GM21526 (cell line): Measurements from ENCODE around the gene MMADHC.
A peak's percentile ranks its signal among the peaks of the same experiment; 100 is the strongest.

Experiments used
- ATAC-seq: cut with Tn5 transposase; IDR thresholded peaks from one replicate; pipeline ENCODE4 v1.9.1; 2021; ENCODE audit warnings: moderate library complexity; ENCODE audit not compliant: unreplicated experiment, low FRiP score

The MMADHC gene

DNA sequence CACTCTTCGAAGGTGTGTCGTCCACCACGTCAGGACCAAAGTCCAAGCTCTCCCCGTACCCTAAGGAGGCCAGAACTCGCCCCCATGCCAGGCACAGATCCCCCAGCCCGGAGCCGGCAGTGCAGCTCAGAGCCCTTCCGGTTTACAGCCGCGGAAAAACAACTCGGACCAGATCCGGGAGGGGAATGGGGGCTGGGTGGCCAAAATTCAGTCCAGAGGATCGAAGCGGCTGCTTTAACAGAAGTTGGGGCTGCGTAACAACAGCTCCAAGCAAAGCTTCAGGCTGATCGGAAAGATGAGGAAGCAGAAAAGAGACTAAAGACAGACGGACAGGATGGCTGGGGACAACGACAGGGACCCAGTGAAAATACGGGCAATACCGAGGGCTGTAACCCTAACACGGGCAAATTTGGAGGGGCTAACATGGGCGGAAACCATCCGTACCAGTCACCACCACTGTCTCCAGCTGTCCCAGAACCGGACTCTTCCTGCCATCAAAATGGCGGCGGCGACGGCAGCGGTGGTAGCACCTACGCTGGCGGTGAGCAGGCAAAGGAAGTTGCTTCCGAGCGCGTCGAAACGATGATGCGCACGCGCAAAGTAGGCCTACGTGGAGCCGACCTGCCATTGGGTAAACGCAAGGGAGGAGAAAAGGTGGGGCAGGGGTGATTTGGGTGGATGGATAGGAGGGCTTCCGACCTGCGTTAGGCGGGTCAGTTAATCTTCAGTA, at the start of gene MMADHC:
MMADHC (minus strand) TSS at position 556 of the 730 bp plus-strand sequence. CDS start 678 bp downstream, outside the sequence.
- peak; percentile 99 for ATAC-seq

DNA sequence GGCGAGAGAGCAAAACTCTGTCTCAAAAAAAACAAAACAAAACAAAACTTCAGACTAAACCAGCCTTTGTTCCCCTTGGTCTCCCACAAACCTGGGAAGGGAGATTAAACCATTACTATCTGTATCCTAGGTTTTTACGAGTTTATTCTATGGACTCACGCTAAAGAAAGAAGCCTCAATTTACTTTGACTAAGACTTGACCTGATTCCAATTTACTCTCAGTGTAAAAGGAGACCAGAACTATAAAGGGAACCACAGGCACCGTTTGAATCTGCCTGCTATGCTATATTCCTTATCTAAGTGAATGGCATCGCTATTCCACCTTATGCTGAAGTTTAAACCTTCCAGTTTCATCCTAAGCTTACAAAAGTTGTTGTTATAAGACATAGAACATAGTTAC, 46.5 kb upstream of the MMADHC start:
- ATAC-seq: no peak

DNA sequence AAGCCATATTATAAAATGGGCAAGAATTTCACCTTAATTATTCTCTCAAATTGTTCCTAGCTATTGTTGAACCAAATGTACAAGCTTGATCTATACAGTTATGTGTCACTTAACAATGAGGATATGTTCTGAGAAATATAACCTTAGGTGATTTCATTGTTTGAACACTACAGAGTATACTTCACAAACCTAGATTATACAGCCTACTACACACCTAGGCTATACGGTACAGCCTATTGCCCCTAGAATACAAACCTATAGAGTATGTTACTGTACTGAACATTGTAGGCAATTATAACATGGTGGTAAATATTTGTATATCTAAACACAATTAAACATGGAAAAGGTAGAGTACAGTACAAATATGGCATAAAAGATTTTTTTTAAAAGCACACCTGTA, 42.9 kb upstream of the MMADHC start:
- no peak for ATAC-seq

DNA sequence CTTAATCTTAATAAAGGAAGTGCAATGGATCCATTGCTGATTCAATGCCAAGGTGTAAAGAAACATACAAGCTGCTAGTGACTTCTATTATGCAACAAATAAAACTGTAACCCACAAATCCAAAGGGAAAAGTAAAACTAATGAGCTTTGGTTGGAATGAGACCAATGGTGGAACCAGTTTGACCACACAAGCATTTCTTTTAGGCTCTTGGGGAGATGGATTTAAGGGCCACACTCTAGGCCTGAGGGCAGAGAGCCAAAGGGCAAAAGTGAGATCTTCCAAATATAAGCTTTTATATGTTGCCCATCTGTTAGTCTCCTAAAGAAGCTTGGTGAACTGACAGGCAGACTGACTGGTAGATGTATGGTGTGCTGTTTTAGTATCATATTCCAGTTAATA, 41.5 kb upstream of the MMADHC start:
- no peak for ATAC-seq

DNA sequence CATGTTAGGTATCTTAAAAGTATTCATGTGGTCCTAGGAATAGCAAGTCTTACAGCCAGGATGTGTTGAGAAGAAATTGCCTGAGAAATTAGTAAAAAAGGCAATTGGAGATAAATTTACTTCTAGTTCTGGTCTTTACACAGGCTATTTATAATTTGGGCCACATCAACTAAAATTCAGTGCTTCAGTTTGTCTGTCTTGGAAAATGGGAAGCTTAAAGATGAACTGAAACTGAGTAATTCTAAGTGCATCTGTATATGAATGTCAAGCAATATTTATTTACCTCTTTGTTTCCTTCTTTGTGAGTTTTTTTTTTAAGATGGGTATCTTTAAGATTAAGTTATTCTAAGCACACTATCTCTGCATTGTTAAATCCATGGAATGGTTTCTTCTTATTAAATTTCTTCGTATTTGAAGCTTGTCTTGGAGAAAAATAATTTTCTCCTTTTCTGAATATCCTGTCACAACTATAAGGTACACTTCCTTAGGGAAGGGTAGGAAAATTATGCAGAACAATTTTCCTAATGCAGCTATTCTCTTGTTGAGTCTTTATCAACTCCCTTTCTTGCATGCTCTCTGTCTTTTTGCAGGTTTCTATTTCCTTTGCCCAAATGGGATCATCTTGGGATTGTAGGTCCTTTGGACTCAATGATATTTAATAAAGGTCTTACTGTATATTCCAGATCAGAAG, 39.7 kb upstream of the MMADHC start:
- no peak for ATAC-seq

DNA sequence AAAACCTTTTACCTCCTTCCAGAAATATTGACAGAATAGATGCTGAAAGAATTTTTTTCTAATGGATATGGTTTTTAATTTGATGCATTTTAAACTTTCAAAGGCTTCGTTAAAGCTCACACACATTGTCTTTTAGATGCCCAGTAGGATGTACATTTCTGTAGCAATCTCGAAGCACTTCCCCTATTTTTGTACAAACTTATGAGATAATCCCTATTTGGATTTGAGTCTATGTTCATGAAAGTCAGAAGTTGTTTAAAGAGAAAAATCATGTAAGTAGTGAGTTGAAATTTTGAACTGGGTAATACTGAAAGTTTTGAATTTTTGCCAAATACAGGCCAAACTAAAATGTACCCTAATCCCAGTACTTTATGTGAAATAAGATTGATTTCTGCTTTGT, 38.1 kb upstream of the MMADHC start:
- no peak for ATAC-seq

DNA sequence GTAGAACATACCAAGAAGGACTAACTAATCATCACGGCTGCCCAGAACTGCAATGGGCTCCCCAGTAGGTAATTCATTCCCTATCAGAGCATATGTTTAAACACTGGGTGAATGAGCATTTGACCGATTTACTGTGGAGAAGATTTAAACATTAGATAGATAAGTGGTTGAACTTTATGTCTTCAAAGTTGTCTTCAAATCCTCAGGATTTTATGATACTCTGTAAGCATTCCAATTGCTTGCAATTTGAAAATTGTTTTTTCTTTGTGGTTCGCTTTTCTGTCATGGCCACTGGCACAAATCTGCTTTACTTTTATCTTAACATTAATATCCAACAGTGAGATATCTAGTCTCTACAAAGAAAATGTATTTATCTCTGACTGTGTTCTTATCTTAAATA, 37.7 kb upstream of the MMADHC start:
- ATAC-seq: no peak

DNA sequence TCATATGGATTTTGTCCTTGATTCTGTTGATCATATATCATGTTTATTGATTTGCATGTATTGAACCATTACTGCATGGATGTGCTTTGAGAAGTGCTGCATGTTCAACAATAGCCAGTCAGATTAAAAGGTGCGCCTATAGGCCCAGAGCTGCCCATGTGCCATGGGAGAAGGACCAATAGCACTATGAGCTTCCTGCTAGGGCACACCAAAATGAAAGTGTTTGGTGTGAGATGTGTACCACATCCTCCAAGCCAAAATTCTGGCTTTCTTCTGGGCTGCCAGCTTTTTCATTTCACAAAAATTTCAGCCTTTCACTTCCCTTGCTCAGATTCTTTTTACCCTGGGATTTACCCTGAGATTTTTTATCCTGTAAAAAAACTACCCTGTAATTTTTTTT, 34.8 kb upstream of the MMADHC start:
- no peak for ATAC-seq

DNA sequence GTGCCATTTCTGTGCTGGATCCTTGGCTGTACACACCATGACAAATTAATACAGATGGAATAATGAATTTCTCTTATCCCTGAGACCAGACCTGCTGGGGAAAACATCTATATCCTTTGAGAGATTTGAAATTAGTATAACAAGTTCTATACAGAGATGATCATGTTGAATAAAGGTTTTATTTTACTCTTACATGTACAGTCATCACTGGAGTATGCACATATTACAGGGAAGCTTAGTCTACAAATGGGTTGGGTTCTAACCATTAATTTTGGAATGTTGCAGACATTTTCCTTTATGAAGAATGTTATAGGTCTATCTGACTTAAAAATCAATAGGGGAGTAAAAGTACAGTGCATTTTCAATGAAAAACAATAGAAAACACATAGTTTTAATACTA, 29.9 kb upstream of the MMADHC start:
- ATAC-seq: no peak

DNA sequence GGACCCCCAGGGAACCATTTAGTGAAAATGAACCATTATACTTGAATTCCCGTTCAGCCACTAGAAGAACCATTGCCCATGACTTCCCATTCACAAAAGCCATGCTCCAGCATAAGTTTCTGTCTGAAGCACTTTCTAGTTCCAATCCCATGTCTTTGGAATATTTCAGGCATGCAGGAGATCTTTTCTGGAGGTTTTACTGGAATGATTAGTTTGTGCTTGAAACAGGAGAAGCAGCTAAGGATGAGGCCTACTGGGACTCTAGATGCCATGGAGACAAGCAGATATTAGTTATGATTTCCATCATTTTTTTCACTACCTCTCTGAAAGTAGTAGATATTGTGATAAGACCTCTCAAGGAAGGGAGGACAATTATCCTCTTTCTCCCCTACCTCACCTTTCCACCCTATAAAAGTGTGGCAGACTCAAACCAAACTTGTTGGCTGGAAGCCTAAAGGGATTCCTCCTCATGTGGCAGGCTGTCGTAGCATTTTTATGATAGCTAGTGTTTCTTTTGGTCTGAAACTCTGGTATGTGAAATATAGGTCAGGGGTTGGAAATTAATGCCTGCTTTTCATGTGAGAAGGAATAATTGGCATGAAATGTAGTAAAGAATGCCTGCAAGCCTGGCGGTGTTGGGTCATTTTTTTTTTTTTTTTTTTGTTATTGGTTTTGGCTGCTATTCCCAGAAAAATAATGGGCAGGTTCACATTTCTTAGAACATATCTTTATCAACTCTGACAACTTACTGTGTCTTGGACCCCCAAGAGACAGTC, 29.3 kb upstream of the MMADHC start:
- no peak for ATAC-seq

DNA sequence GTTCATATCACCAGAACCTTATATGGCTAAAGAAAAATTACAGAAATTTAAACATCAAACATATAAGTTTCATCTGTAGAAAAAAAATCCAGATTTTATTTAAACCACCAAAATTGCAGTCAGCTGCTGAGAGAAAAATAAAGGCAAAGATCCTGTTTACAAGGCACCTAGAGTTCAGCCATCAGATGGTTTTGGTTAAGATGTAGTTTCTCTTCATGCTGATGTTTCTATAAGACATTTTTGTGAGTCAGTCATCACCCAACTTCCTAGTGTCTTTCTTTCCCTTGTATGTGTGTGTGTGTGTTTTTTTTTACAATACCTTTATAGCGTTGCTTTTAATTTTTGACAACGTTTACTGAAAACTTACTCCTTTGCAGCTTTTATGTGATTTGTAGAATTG, 26.1 kb upstream of the MMADHC start:
- no peak for ATAC-seq

DNA sequence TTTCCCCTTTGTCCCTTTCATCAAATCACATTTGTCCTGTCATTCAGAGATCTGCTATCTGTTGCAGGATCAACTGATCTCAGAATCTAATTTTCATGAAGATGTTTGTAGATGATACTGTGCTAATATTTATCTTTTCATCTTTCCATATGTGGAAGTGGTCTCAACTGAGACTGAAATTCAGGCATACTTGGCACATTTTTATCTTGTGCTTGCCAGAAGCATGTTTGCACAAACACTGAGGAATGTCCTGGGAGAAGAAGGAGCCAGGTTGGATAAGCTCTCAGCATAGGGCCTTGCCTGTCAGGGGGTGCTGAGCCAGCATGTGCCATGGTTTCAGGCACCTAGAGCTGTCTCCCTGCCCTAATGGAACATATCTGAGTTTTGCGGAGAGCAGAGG, 24.5 kb upstream of the MMADHC start:
- ATAC-seq: no peak

DNA sequence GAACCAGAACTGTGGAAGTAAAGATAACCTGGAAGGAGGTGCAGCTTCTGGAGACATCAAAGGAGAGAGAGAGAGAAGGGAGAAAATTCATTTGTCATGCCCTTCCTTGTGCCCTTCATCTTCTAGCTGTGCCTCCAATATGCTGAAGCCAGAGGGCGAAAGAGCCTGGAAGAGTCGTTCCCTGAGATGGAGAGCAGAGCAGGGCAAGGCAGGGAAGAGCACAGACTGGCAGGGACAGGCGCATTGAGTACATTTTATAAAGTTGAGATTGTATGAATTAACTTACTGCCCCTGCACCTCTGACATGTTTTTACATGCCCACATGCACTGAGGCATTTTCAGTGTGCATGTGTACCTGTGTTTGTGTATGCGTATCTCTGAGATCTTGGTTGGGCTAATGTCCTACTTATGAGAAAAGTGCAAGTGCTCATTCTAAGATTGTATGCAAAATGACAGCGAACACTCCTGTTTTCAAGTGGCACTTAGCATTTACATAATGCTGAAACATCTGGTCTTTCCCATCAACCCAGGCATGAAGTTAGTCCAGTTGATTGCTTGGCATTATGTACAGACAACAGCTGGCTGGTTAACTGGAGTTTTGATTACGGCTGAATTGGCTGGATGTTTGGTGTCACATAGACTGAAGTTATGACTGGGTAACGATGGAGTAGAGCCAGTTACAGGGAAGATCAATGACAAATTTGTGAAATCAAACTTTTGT, 23.7 kb upstream of the MMADHC start:
- ATAC-seq: no peak

DNA sequence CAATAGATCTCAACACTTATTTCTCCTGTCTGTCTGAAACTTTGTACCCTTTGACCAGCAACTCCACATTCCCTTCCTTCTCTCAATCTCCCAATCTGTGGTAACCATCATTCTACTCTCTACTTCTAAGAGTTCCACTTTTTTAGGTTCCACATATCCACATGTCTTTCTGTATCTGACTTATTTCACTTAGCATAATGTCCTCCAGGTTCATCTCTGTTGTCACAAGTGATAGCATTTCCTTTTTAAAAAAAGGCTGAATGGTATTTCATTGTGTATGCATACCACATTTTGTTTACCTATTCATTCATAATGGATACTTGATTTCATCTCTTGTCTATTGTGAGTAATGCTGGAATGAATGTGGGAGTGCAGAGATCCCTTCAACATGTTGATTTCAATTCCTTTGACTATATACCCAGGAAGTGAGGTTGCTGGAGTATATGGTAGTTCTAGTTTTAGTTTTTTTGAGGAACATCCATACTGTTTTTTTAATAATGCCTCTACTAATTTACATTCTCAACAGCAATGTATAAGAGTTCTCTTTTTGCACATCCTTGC, 18.8 kb upstream of the MMADHC start:
- ATAC-seq: no peak

DNA sequence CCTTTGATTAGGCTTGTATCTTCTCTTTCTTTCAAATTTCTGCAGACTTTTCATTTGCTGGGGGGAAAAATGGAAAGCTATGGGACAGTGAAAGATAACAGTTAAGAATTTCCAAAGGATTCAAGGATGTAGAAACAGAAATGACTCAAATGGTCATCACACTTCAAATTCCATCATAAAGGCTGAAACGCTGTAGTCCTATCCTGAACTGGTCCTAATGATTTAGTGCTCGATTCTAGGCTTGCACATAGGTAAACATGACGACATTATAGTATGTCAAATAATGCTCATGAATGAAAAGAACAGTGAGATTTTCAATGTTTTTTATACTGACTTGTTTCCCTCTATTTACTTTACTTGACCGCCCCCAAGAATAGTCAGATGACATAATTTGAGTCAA, 15.7 kb upstream of the MMADHC start:
- ATAC-seq: no peak

DNA sequence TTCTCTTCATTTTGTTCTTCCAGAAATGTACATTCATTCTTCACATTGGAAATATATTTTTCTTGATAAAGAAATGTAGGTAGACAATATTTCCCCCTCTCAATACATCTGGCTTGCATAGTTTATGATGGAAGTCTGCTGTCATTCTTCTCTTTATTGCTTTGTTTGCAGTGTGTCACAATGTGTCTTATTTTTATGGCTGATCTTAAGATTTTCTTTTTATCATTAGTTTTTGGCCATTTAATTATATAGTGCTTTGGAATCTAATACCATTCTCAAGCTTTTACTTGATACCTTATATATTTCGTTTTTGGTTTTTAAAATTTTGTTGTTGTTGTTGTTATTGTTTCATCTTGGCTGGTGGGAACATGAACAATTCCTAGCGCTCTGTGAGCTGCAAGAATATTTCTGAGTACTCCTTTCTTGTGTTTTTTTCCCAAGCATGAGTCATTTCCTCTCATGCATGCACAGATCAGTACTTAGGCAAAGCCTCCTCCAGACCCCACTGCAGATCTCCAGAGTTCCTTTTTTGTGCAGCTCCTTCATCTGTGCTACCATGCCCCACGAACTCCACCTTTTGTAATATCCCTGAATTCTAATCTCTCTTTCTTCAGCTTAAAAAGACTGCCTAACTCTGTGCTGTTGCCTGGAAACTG, 13.7 kb upstream of the MMADHC start:
- no peak for ATAC-seq

DNA sequence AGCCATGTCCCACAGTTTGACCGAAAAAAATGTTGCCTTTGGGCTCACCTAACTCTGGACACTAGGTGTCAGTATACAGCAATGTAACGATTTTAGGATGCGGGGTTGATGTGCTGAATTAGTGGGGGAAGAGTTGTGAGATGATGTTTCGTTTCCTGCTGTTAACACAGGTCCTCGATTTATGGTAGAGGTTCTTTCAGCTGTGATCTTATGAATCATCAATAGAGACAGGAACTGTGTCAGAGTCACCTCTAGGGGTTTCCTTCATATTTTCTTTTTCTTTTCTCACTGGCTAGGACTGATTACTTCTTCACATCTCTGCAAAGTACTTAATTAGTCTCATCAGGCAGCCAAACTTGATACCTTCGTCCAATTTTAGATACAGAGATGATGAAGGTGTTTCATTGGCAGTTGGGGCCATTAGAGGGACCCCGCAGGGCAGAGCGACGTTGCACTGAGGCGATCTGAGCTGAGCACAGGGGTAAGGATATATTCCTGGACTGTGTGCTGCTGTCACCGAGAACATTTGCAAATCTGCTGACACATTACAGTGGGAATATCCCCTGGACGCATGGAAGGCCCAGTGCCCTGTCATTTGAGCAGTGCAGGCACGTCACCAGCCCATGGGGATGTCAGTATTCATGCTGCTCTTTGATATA, 10.2 kb upstream of the MMADHC start:
- peak; percentile 97 for ATAC-seq

DNA sequence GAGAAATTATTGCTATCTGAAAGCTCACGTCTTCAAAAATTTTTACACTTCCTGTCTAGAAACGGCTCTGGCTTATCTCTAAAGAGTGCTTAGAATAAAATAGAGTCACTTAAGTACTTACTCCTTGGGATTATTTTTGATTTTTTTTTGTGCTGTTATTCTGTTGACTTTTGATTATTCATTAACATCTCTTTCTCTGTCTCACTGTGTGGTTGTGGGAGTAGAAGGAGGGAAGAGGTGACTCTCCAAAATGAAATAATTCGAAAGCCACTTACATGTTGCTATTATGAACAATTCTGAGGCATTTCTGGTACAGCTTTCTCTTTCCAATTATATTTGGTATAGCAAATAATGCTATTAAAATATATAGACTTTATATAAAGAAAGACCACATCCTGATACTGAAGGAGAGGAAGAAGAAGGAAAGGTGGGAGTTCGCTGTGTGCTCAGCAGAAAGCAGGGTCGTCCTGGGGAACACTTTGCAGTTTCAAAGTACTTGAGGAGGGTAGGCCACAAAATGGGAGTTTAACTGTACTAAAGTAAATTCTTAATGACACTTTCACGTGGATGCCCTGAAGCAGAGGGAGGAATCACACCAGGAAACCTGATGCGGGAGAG, 9.6 kb upstream of the MMADHC start:
- ATAC-seq: peak; percentile 18

DNA sequence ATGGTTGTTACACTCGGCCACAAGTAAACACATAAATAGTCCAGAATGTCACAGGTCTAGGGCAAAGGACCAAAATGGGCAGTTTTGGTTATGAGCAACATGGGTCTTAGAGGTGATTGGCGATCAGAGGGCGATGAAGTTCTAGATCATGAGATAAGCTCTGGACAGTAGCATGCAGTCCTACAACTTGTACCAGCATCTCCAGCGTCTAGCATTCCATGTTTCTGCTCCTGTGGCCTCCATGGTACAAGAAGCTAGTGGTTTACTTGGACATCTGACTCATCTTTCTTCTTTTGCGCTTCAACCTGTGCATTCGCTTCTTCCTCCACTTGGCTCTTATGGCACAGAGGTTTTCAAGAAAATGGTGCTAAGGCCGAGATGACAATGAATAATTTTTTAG, 8.9 kb upstream of the MMADHC start:
- ATAC-seq: no peak
